Measurements from ENCODE around the gene CXCL17. TPM values are rescaled to one million over a fixed set of nuclear protein-coding genes. Genes with fewer than 3 reads are reported as not detected.

Gene CXCL17
- total and polyA plus RNA-seq, 12 donors, result 0.27 to 0.50 (median 0.31) TPM; not detected in 8

DNA sequence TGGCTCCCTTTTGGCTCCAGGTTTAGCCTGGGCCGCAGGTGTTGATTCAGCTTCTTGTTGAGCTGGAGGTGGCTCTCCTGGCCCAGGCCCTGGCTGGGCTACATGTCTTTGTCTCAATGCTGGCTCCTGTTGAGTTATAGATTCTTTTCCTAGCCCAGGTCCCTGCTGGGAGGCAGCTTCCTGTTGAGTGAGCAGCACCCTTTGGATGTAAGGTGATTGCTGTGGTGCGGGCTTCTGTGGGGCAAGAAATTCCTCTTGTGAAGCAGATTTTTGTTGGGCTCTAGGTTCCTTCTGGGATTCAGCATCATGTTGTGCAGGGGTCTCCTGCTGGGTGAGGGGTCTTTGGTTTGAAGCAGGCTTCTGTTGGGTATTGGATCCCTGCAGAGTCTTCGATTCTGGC is 16.1 kb downstream of the CXCL17 start:
- H3K4me3 ChIP-seq, result no peak overlapping the region
- peaks cover 21 to 26% of the 10 kb centered on the region in 2 donors for H3K4me1 ChIP-seq (replicated peaks in 1 of 2)
- no peaks in the 10 kb centered on the region for H3K9me3 ChIP-seq (replicated peaks in 1 of 3)
- no peaks in the 10 kb centered on the region for H3K27me3 ChIP-seq
- no peaks in the 10 kb centered on the region for H3K36me3 ChIP-seq (replicated peaks in 1 of 2)
- intact Hi-C loops (cut with DNase I), result no loop called here
- 88 to 97% (median 96%) methylated on average over 1 to 3 of the region's 3 CpGs for WGBS, 4 donors
- no peak for DNase-seq
- no peak for TF ChIP-seq POLR2A (IDR thresholded peaks at IDR 0.05)
- TF ChIP-seq, protein P1, sequence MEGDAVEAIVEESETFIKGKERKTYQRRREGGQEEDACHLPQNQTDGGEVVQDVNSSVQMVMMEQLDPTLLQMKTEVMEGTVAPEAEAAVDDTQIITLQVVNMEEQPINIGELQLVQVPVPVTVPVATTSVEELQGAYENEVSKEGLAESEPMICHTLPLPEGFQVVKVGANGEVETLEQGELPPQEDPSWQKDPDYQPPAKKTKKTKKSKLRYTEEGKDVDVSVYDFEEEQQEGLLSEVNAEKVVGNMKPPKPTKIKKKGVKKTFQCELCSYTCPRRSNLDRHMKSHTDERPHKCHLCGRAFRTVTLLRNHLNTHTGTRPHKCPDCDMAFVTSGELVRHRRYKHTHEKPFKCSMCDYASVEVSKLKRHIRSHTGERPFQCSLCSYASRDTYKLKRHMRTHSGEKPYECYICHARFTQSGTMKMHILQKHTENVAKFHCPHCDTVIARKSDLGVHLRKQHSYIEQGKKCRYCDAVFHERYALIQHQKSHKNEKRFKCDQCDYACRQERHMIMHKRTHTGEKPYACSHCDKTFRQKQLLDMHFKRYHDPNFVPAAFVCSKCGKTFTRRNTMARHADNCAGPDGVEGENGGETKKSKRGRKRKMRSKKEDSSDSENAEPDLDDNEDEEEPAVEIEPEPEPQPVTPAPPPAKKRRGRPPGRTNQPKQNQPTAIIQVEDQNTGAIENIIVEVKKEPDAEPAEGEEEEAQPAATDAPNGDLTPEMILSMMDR (IDR thresholded peaks at IDR 0.05), result no peak
- no peak overlapping the region for H3K27ac ChIP-seq

DNA sequence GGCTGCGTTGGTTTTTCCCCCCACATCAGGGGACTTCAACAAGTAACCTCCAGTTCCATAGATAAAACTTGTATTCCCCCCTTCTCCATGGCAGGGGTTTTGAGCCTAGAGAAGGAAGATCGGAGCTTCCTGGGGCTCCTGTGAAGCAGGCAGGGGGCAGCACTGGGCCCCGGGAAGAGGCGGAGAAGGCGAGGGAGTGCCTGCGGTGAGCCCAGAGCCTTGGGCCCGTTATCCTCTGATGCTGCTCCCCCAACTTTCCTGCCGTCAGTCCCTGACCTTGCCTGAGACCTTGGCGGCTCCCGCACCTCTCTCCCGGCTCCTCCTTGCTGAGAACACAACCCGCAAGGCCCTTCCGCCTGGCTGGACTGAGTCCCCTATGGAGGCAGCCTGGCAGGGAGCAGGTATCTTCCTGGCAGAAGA is 18.0 kb downstream of the CXCL17 start:
- Histone ChIP-seq H3K9me3 (replicated peaks in 1 of 3) (no peaks in the 10 kb centered on the region), H3K4me3 (no peak overlapping the region), H3K4me1 (replicated peaks in 1 of 2) (peaks cover 29 to 43% of the 10 kb centered on the region in 2 donors), H3K27ac (peak overlapping the region in 3 of 5 donors; percentile 91 to 94 (median 92)), H3K27me3 (no peaks in the 10 kb centered on the region), H3K36me3 (replicated peaks in 1 of 2) (no peaks in the 10 kb centered on the region)
- peak in 5 of 7 donors; percentile 56 to 70 (median 63) for DNase-seq
- WGBS, 4 donors, result 28 to 57% (median 37%) methylated on average over 1 to 13 of the region's 13 CpGs
- no peak for TF ChIP-seq POLR2A (IDR thresholded peaks at IDR 0.05)
- TF ChIP-seq, protein P1 (IDR thresholded peaks at IDR 0.05), result peak in 5 of 6 experiments; percentile 22 to 44 (median 34)
- intact Hi-C loops (cut with DNase I), result no loop called here

DNA sequence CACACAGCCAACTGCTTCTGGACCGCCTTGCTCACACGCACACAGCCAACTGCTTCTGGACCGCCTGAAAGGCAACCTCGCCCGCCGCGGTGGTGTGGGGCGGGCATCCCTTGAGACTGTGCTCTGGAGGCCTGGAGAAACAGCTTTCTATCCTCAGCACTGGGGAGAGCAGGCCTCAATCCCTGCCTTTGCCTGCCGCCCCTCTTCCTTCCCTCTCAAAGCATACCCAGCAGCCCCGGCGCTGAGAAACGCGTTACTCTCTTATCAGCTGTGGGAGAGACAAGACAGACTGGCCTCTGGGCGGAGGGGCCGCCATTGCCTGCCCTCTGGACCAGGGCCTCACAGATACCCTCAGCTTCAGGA is 18.4 kb downstream of the CXCL17 start:
- 47 to 79% (median 66%) methylated on average over 2 to 15 of the region's 15 CpGs for WGBS, 4 donors
- TF ChIP-seq, protein P1 (IDR thresholded peaks at IDR 0.05), result no peak
- no peak for TF ChIP-seq POLR2A (IDR thresholded peaks at IDR 0.05)
- intact Hi-C loops (cut with DNase I), result no loop called here
- no peaks in the 10 kb centered on the region for H3K27me3 ChIP-seq
- peaks cover 29 to 45% of the 10 kb centered on the region in 2 donors for H3K4me1 ChIP-seq (replicated peaks in 1 of 2)
- H3K27ac ChIP-seq, result peak overlapping the region in 4 of 5 donors; percentile 88 to 94 (median 92)
- no peaks in the 10 kb centered on the region for H3K36me3 ChIP-seq (replicated peaks in 1 of 2)
- H3K4me3 ChIP-seq, result peak overlapping the region in 1 of 4 donors; percentile 66
- H3K9me3 ChIP-seq (replicated peaks in 1 of 3), result no peaks in the 10 kb centered on the region
- peak in 2 of 7 donors; percentile 35 to 52 for DNase-seq

DNA sequence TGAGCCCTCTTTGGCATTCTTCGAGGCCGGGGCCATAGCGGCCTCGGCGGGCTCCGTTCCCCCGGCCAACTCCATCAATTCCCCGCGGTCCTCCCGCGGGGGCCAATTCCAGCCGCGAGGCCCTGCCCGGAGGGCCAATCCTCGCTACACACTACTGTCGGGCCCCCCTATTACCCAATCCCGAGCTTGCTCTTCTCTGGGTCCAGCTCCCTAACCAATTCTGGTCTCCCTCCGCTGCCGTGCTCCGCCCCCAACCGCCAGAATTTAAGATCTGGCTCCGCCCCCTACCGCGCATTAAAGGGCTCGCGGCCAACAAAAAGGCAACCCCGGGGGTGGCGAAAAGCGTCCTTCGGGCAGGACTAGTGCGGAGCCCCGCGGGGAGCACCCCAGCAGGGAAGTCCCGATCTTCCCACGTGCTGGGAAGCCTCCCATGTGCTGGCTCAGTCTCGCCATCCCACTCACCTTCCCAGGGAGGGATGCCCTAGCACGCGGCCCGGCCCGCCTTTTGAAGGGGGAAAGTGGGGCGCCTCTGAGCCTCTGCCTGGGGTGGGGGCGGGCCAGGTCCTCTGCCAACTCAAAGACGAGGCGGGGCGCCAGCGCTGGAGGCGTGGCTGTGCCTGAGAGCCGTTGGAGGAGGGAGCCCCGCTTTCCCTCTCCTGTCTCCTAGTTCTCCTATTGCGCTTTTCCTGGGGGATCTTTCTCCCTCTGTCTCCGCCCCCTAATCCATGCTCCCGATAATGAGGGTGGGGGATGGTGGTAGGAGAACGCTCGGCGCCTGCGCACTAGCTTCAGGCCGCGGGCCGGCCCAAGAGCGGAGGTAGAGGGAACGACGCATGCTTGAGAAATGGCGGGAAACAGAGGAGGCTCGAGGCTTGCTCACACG is 19.0 kb downstream of the CXCL17 start:
- Histone ChIP-seq H3K4me3 (peak overlapping the region; percentile 22 to 69 (median 46)), H3K27ac (peak overlapping the region; percentile 88 to 94 (median 92)), H3K27me3 (no peaks in the 10 kb centered on the region), H3K36me3 (replicated peaks in 1 of 2) (no peaks in the 10 kb centered on the region), H3K9me3 (replicated peaks in 1 of 3) (no peaks in the 10 kb centered on the region), H3K4me1 (replicated peaks in 1 of 2) (peaks cover 29 to 45% of the 10 kb centered on the region in 2 donors)
- peak; percentile 94 to 97 (median 96) for DNase-seq
- TF ChIP-seq, protein P1 (IDR thresholded peaks at IDR 0.05), result peak in 2 of 6 experiments; percentile 4 to 6
- peak; percentile 34 to 76 for TF ChIP-seq POLR2A (IDR thresholded peaks at IDR 0.05)
- 1 to 3% (median 2%) methylated on average over 26 to 65 of the region's 65 CpGs for WGBS, 4 donors
- intact Hi-C loops (cut with DNase I), result no loop called here
